Ovary (tissue), 3 donors: ENCODE results near the gene CEMIP.

Experiments
- CTCF ChIP-seq, 3 donors: fragments of 450-650 bp in 2 of 3; fragments of 200-600 bp in 1 of 3; IDR thresholded peaks; one replicate each; pipeline versions ENCODE4 v1.5.1 to v1.8.0; 2016 to 2022; ENCODE audit warnings: antibody characterized with exemption in 3 of 3, mild to moderate bottlenecking in 1 of 3
- EP300 ChIP-seq: sonication (generic); formaldehyde crosslinking; IDR thresholded peaks from one replicate; pipeline ENCODE4 v1.6.1; 2017; ENCODE audit warnings: antibody characterized with exemption
- POLR2A ChIP-seq: fragments of 450-650 bp; IDR thresholded peaks from one replicate; pipeline ENCODE4 v1.6.1; 2017; ENCODE audit warnings: antibody characterized with exemption, mild to moderate bottlenecking, moderate library complexity
- donor health status: DM: no; HTN: no; CAD: no.

- TF ChIP-seq CTCF (IDR thresholded peaks at IDR 0.05) (peak; percentile 54 to 59 (median 56)), POLR2A (no peak), EP300 (no peak)
These were observed 2.6 kb upstream of the CEMIP start for GRCh38 chr15:80776420-80777045.
